ENCODE data around the gene MPC1. TPM values are rescaled to one million over a fixed set of nuclear protein-coding genes. Genes with fewer than 3 reads are reported as not detected.

Gene MPC1
- 100 to 1,000 TPM in 1 of 2 donors, 10 to 100 TPM in 1; 93.7 to 144 TPM for total RNA-seq

- peak; percentile 97 for DNase-seq
- intact Hi-C loops (cut with DNase I), result no loop called here
- Histone ChIP-seq H3K36me3 (no peaks in the 10 kb centered on the region), H3K4me3 (peak within 1 kb of the TSS; percentile 95), H3K4me1 (peaks cover 3% of the 10 kb centered on the region), H3K9me3 (no peaks in the 10 kb centered on the region), H3K27me3 (no peaks in the 10 kb centered on the region), H3K27ac (peak within 1 kb of the TSS; percentile 98), H3K9ac (ENCODE audit: low read depth in 2 of 2, low read length in 2 of 2) (peak within 1 kb of the TSS; percentile 98 to 100)
- TF ChIP-seq CTCF (IDR thresholded peaks at IDR 0.05), result no peak
Measured at GRCh38 chr6:166382933-166383801, at the start of gene MPC1. Gene MPC1, minus strand, starts transcription at chr6:166382940. Its CDS starts 64 bp downstream, at chr6:166382876.

DNA sequence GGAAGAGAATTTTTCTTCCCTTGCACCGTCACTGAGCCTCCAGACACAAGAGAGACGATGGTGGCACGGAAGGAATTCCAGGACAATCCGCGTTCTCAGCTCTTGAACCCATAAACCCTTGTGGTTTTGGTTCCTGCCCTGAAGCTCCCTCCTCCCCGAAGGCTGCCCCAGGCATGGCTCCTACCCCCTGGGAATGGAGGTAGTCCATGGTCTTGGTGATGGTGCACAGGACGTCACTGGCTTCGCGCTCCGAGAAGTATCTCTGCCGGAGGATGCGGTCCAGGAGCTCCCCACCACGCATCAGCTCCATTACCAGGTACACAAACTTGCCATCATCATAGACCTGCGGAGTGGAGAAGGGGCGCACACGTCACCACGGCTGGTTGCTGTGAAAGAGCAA lies 47.5 kb upstream of the MPC1 start:
- no peak for TF ChIP-seq CTCF (IDR thresholded peaks at IDR 0.05)
- Histone ChIP-seq H3K27ac (no peak overlapping the region), H3K27me3 (no peaks in the 10 kb centered on the region), H3K9ac (ENCODE audit: low read depth in 2 of 2, low read length in 2 of 2) (no peak overlapping the region), H3K4me1 (no peaks in the 10 kb centered on the region), H3K4me3 (no peak overlapping the region), H3K9me3 (no peaks in the 10 kb centered on the region), H3K36me3 (no peaks in the 10 kb centered on the region)
- intact Hi-C loops (cut with DNase I), result no loop called here
- no peak for DNase-seq

- no peak for TF ChIP-seq CTCF (IDR thresholded peaks at IDR 0.05)
- H3K27me3 ChIP-seq, result no peaks in the 10 kb centered on the region
- no peak for DNase-seq
- intact Hi-C loops (cut with DNase I), result no loop called here
- H3K9ac ChIP-seq (ENCODE audit: low read depth in 2 of 2, low read length in 2 of 2), result no peak overlapping the region
- no peaks in the 10 kb centered on the region for H3K4me1 ChIP-seq
- H3K4me3 ChIP-seq, result no peak overlapping the region
- H3K9me3 ChIP-seq, result no peaks in the 10 kb centered on the region
- no peak overlapping the region for H3K27ac ChIP-seq
- H3K36me3 ChIP-seq, result no peaks in the 10 kb centered on the region
Measured at GRCh38 chr6:166424431-166424830, 41.7 kb upstream of the MPC1 start.

- no peak for DNase-seq
Measured at GRCh38 chr6:166423781-166424180, 41.0 kb upstream of the MPC1 start.

More at GRCh38 chr6:166423781-166424180, 41.0 kb upstream of the MPC1 start:
- no peak overlapping the region for H3K4me3 ChIP-seq
- no peak for TF ChIP-seq CTCF (IDR thresholded peaks at IDR 0.05)
- H3K9ac ChIP-seq (ENCODE audit: low read depth in 2 of 2, low read length in 2 of 2), result no peak overlapping the region
- no peaks in the 10 kb centered on the region for H3K27me3 ChIP-seq
- no peaks in the 10 kb centered on the region for H3K9me3 ChIP-seq
- H3K27ac ChIP-seq, result no peak overlapping the region
- intact Hi-C loops (cut with DNase I), result no loop called here
- H3K36me3 ChIP-seq, result no peaks in the 10 kb centered on the region
- H3K4me1 ChIP-seq, result no peaks in the 10 kb centered on the region

Data from colonic mucosa (tissue), 4 donors.